H1 (cell line): ENCODE results near the gene NOD2.

Experiments
- BRCA1 ChIP-seq: IDR thresholded peaks from 2 replicates; pipeline ENCODE4 v1.6.1; 2012; ENCODE audit warnings: low read depth, low read length, improper control_type of control experiment
- CTCF ChIP-seq, 3 experiments: IDR thresholded peaks; 1 replicate in 2 of 3; 2 replicates in 1 of 3; pipeline versions ENCODE4 v1.5.1 to v1.6.1; 2011; ENCODE audit warnings: low read length in 3 of 3, mild to moderate bottlenecking in 3 of 3, inconsistent platforms in 2 of 3, low read depth in 1 of 3, moderate library complexity in 1 of 3; ENCODE audit not compliant: insufficient read depth in 1 of 3; ENCODE audit errors: control extremely low read depth in 1 of 3
- EZH2 ChIP-seq: fragments of 200-600 bp; sonication (generic); IDR thresholded peaks from 2 replicates; pipeline ENCODE4 v1.7.1; 2012; ENCODE audit warnings: low read depth, mild to moderate bottlenecking, moderate library complexity, low read length, inconsistent platforms; ENCODE audit not compliant: severe bottlenecking
- RAD21 ChIP-seq, 2 experiments: IDR thresholded peaks in 1 of 2; conservative IDR thresholded peaks in 1 of 2; 2 replicates each; pipeline ENCODE4 v1.6.1; 2011; ENCODE audit warnings: low read depth in 2 of 2, low read length in 2 of 2, improper control_type of control experiment in 1 of 2, inconsistent platforms in 1 of 2, mild to moderate bottlenecking in 1 of 2, moderate library complexity in 1 of 2

GRCh38 chr16:50667497-50668367 is 25.7 kb upstream of the NOD2 start:
- TF ChIP-seq RAD21 (IDR thresholded peaks at IDR 0.05 in 1 of 2, conservative IDR thresholded peaks at IDR 0.05 in 1 of 2; ENCODE audit: low read depth in 2 of 2, low read length in 2 of 2) (no peak; a peak in 1 of 4 replicates), EZH2 (no peak), BRCA1 (no peak), CTCF (IDR thresholded peaks at IDR 0.05; ENCODE audit: control extremely low read depth in 1 of 3, insufficient read depth in 1 of 3, low read depth in 1 of 3, low read length in 3 of 3) (peak in 2 of 3 experiments; percentile 1 to 54; a peak in 3 of 4 replicates)
